ENCODE data around the gene ROBO3.

Gene ROBO3

GRCh38 chr11:124823512-124824376, 41.5 kb upstream of the ROBO3 start:
- no peak for TF ChIP-seq REST (IDR thresholded peaks at IDR 0.05; ENCODE audit: insufficient read depth in 1 of 2, low read depth in 2 of 2, low read length in 2 of 2)
- no peak for TF ChIP-seq POLR2AphosphoS5 (IDR thresholded peaks at IDR 0.05; ENCODE audit: low read depth, low read length)
- no peak for TF ChIP-seq SIN3A (IDR thresholded peaks at IDR 0.05; ENCODE audit: borderline replicate concordance, insufficient read depth, low read length)
- no peak for TF ChIP-seq FOXP2 (optimal IDR thresholded peaks at IDR 0.05; ENCODE audit: borderline replicate concordance, extremely low read depth, extremely low read length, insufficient read depth)
- no peak for TF ChIP-seq TAF1 (IDR thresholded peaks at IDR 0.05; ENCODE audit: borderline replicate concordance, insufficient read depth, low read length)

GRCh38 chr11:124825876-124826275, 39.4 kb upstream of the ROBO3 start:
- TF ChIP-seq SIN3A (IDR thresholded peaks at IDR 0.05; ENCODE audit: borderline replicate concordance, insufficient read depth, low read length) (no peak), POLR2AphosphoS5 (IDR thresholded peaks at IDR 0.05; ENCODE audit: low read depth, low read length) (no peak), FOXP2 (optimal IDR thresholded peaks at IDR 0.05; ENCODE audit: borderline replicate concordance, extremely low read depth, extremely low read length, insufficient read depth) (no peak), TAF1 (IDR thresholded peaks at IDR 0.05; ENCODE audit: borderline replicate concordance, insufficient read depth, low read length) (no peak), REST (IDR thresholded peaks at IDR 0.05; ENCODE audit: insufficient read depth in 1 of 2, low read depth in 2 of 2, low read length in 2 of 2) (no peak)

GRCh38 chr11:124829986-124830385, 35.2 kb upstream of the ROBO3 start:
- TF ChIP-seq POLR2AphosphoS5 (IDR thresholded peaks at IDR 0.05; ENCODE audit: low read depth, low read length), result no peak
- no peak for TF ChIP-seq REST (IDR thresholded peaks at IDR 0.05; ENCODE audit: insufficient read depth in 1 of 2, low read depth in 2 of 2, low read length in 2 of 2)
- TF ChIP-seq SIN3A (IDR thresholded peaks at IDR 0.05; ENCODE audit: borderline replicate concordance, insufficient read depth, low read length), result no peak
- TF ChIP-seq TAF1 (IDR thresholded peaks at IDR 0.05; ENCODE audit: borderline replicate concordance, insufficient read depth, low read length), result no peak
- TF ChIP-seq FOXP2 (optimal IDR thresholded peaks at IDR 0.05; ENCODE audit: borderline replicate concordance, extremely low read depth, extremely low read length, insufficient read depth), result no peak

- no peak for TF ChIP-seq POLR2AphosphoS5 (IDR thresholded peaks at IDR 0.05; ENCODE audit: low read depth, low read length)
- no peak for TF ChIP-seq TAF1 (IDR thresholded peaks at IDR 0.05; ENCODE audit: borderline replicate concordance, insufficient read depth, low read length)
- no peak for TF ChIP-seq REST (IDR thresholded peaks at IDR 0.05; ENCODE audit: insufficient read depth in 1 of 2, low read depth in 2 of 2, low read length in 2 of 2)
Observed at GRCh38 chr11:124830749-124831148, 34.5 kb upstream of the ROBO3 start.
